NCI-H526 (cell line): ENCODE data around the gene RREB1.

ENCODE experiments used
- DNase-seq, 2 experiments: peaks; one replicate each; lab custom pipeline; 2025; lab: John Stamatoyannopoulos, UW

The RREB1 gene

GRCh38 chr6:7296602-7297001, 188.8 kb downstream of the RREB1 start:
- no peak for DNase-seq

GRCh38 chr6:7298113-7298512, 190.4 kb downstream of the RREB1 start:
- DNase-seq, result no peak

GRCh38 chr6:7300926-7301325, 193.2 kb downstream of the RREB1 start:
- DNase-seq, result no peak
